HepG2 (cell line): ENCODE measurements around the gene FAM3A. TPM values are rescaled to one million over a fixed set of nuclear protein-coding genes. Genes with fewer than 3 reads are reported as not detected.

Experiments
- BHLHE40 ChIP-seq: IDR thresholded peaks from 2 replicates; pipeline ENCODE4 v1.6.1; 2011; ENCODE audit warnings: low read length, improper control_type of control experiment
- BRD4 ChIP-seq: sonication (generic); formaldehyde crosslinking; IDR thresholded peaks from 2 replicates; pipeline ENCODE4 v1.4.0; 2020; ENCODE audit warnings: missing genetic modification reagents
- GPN1 ChIP-seq: sonication (generic); formaldehyde crosslinking; IDR thresholded peaks from 2 replicates; pipeline ENCODE4 v1.5.1; 2020; ENCODE audit warnings: missing genetic modification reagents, borderline replicate concordance
- GTF2F1 ChIP-seq: fragments of 150-350 bp; IDR thresholded peaks from 2 replicates; pipeline ENCODE4 v1.6.1; 2014; ENCODE audit warnings: low read length
- HDAC6 ChIP-seq: fragments of 200-600 bp; sonication (generic); IDR thresholded peaks from 2 replicates; pipeline ENCODE4 v1.7.0; 2017; ENCODE audit warnings: mild to moderate bottlenecking, antibody characterized with exemption, low read length, low read depth
- HOXA5 ChIP-seq: sonication (generic); formaldehyde crosslinking; IDR thresholded peaks from 2 replicates; pipeline ENCODE4 v1.4.0; 2020; ENCODE audit warnings: missing genetic modification reagents
- SKI ChIP-seq: fragments of 450-650 bp; IDR thresholded peaks from one replicate; pipeline ENCODE4 v1.6.1; 2018; ENCODE audit warnings: mild to moderate bottlenecking; ENCODE audit not compliant: partially characterized antibody
- THAP11 ChIP-seq: IDR thresholded peaks from 2 replicates; pipeline ENCODE4 v1.6.1; 2016; ENCODE audit warnings: missing biosample characterization, missing genetic modification reagents
- ZNF224 ChIP-seq: sonication (generic); formaldehyde crosslinking; IDR thresholded peaks from 2 replicates; pipeline ENCODE4 v1.5.0; 2020; ENCODE audit warnings: mild to moderate bottlenecking, missing genetic modification reagents
- ZNF484 ChIP-seq: sonication (generic); formaldehyde crosslinking; IDR thresholded peaks from 2 replicates; pipeline ENCODE4 v1.5.1; 2020; ENCODE audit warnings: mild to moderate bottlenecking, low read depth, missing genetic modification reagents, borderline replicate concordance
- ZNF564 ChIP-seq: sonication (generic); formaldehyde crosslinking; IDR thresholded peaks from 2 replicates; pipeline ENCODE4 v1.8.1; 2023; ENCODE audit warnings: mild to moderate bottlenecking, missing genetic modification reagents
- ZSCAN29 ChIP-seq: sonication (generic); formaldehyde crosslinking; conservative IDR thresholded peaks from 2 replicates; pipeline ENCODE4 v1.4.0; 2020; ENCODE audit warnings: mild to moderate bottlenecking, missing genetic modification reagents
- polyA plus RNA-seq, 8 experiments: library from polyadenylated mRNA; depleted of rRNA in 3 of 8; stranded (reverse) in 7 of 8; unstranded in 1 of 8; fragments of >200 nt; fragmentation: Illumina TruSeq in 4 of 8; extraction: Trizol in 4 of 8; gene quantifications; 2 replicates each; pipeline versions ENCODE4 v1.2.1 to v1.2.3, GENCODE V29; 2011 to 2016; ENCODE audit warnings: low read depth in 4 of 8, missing spikeins in 1 of 8, mixed read lengths in 1 of 8; ENCODE audit not compliant: insufficient read depth in 1 of 8
- total RNA-seq, 5 experiments: library from RNA; depleted of rRNA; stranded (reverse); fragments of >200 nt; fragmentation: Illumina TruSeq; extraction: Trizol; gene quantifications; 2 replicates each; pipeline ENCODE4 v1.2.3, GENCODE V29; 2016; ENCODE audit warnings: low read depth in 1 of 5
- TF ChIP-seq, protein P1 (sequence below): sonication (generic); formaldehyde crosslinking; IDR thresholded peaks from 2 replicates; pipeline ENCODE4 v1.5.1; 2020; ENCODE audit warnings: missing genetic modification reagents, mild to moderate bottlenecking, borderline replicate concordance
- TF ChIP-seq, protein P2 (sequence below): sonication (generic); formaldehyde crosslinking; IDR thresholded peaks from 2 replicates; pipeline ENCODE4 v1.4.0; 2020; ENCODE audit warnings: missing genetic modification reagents
- TF ChIP-seq, protein P3 (sequence below): sonication (generic); formaldehyde crosslinking; IDR thresholded peaks from 2 replicates; pipeline ENCODE4; 2020; ENCODE audit warnings: missing genetic modification reagents, mild to moderate bottlenecking, borderline replicate concordance
- TF ChIP-seq, protein P4 (sequence below): sonication (generic); formaldehyde crosslinking; IDR thresholded peaks from 2 replicates; pipeline ENCODE4 v1.9.0; 2021; ENCODE audit warnings: missing genetic modification reagents, borderline replicate concordance
- TF ChIP-seq, protein P5 (sequence below): sonication (generic); formaldehyde crosslinking; IDR thresholded peaks from 2 replicates; pipeline ENCODE4 v1.4.0; 2020; ENCODE audit warnings: low read depth, mild to moderate bottlenecking, missing genetic modification reagents

The FAM3A gene
- total and polyA plus RNA-seq, 2 of the 13 experiments (the other 11 are each of a cell fraction or from before 2014, with no cell fraction given), result 11.2 to 22.7 TPM

DNA sequence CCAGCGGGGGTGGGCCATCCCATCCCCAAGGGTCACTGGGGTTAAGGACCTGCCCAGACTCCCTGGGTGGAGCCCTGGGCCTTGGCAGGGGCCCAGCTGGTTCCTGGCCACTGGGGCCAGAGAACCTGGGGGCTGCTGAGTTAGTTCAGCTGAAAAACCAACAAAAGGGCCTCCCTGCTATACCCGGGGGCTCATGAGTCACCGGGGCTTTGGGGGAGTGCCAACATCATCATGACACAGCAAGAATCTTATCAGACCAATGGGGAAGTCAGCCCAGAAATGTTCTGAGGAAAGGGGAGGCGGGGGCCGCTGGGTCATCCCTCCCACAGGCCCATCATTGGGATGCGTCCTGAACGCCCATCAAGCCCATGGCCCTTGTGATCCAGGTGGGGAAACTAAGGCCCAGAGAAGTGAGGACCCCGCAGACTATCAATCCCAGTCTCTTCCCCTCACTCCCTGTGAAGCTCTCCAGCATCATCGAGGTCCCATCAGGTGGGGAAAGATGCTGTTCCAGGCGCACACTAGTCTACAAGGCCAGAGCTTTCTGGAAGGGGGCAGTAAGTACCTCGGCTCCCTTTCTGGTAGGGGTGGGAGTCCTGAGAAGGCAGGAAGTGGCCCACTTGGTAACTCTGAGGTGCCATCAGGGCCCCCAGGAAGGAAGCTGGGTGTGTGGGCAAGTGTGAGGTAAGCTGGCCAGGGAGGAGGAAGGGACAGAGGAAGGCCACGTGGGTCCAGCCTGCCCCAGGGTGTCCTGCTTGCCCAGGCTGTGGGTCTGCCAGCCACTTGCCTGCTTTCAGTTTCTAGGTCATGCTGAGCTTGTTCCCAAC is 26.1 kb upstream of the FAM3A start (continued):
- TF ChIP-seq BRD4 (no peak), GTF2F1 (no peak), THAP11 (CRISPR knock-in tag) (0 out of 2 replicates have a peak, but pooled peaks have one; percentile 19), ZSCAN29 (CRISPR knock-in tag) (no peak; the same call in 1 of the 2 replicates), SKI (peak; percentile 34), BHLHE40 (no peak), ZNF224 (no peak), ZNF564 (CRISPR knock-in tag) (no peak), GPN1 (CRISPR knock-in tag) (no peak), ZNF484 (CRISPR knock-in tag) (no peak), HDAC6 (no peak), HOXA5 (peak; percentile 51; the same call in 1 of the 2 replicates)
- TF ChIP-seq, protein P1, sequence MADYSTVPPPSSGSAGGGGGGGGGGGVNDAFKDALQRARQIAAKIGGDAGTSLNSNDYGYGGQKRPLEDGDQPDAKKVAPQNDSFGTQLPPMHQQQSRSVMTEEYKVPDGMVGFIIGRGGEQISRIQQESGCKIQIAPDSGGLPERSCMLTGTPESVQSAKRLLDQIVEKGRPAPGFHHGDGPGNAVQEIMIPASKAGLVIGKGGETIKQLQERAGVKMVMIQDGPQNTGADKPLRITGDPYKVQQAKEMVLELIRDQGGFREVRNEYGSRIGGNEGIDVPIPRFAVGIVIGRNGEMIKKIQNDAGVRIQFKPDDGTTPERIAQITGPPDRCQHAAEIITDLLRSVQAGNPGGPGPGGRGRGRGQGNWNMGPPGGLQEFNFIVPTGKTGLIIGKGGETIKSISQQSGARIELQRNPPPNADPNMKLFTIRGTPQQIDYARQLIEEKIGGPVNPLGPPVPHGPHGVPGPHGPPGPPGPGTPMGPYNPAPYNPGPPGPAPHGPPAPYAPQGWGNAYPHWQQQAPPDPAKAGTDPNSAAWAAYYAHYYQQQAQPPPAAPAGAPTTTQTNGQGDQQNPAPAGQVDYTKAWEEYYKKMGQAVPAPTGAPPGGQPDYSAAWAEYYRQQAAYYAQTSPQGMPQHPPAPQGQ (CRISPR knock-in tag), result no peak
- TF ChIP-seq, protein P2, sequence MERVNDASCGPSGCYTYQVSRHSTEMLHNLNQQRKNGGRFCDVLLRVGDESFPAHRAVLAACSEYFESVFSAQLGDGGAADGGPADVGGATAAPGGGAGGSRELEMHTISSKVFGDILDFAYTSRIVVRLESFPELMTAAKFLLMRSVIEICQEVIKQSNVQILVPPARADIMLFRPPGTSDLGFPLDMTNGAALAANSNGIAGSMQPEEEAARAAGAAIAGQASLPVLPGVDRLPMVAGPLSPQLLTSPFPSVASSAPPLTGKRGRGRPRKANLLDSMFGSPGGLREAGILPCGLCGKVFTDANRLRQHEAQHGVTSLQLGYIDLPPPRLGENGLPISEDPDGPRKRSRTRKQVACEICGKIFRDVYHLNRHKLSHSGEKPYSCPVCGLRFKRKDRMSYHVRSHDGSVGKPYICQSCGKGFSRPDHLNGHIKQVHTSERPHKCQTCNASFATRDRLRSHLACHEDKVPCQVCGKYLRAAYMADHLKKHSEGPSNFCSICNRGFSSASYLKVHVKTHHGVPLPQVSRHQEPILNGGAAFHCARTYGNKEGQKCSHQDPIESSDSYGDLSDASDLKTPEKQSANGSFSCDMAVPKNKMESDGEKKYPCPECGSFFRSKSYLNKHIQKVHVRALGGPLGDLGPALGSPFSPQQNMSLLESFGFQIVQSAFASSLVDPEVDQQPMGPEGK (CRISPR knock-in tag), result peak; percentile 97
- TF ChIP-seq, protein P3, sequence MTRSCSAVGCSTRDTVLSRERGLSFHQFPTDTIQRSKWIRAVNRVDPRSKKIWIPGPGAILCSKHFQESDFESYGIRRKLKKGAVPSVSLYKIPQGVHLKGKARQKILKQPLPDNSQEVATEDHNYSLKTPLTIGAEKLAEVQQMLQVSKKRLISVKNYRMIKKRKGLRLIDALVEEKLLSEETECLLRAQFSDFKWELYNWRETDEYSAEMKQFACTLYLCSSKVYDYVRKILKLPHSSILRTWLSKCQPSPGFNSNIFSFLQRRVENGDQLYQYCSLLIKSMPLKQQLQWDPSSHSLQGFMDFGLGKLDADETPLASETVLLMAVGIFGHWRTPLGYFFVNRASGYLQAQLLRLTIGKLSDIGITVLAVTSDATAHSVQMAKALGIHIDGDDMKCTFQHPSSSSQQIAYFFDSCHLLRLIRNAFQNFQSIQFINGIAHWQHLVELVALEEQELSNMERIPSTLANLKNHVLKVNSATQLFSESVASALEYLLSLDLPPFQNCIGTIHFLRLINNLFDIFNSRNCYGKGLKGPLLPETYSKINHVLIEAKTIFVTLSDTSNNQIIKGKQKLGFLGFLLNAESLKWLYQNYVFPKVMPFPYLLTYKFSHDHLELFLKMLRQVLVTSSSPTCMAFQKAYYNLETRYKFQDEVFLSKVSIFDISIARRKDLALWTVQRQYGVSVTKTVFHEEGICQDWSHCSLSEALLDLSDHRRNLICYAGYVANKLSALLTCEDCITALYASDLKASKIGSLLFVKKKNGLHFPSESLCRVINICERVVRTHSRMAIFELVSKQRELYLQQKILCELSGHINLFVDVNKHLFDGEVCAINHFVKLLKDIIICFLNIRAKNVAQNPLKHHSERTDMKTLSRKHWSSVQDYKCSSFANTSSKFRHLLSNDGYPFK (CRISPR knock-in tag), result no peak
- TF ChIP-seq, protein P4, sequence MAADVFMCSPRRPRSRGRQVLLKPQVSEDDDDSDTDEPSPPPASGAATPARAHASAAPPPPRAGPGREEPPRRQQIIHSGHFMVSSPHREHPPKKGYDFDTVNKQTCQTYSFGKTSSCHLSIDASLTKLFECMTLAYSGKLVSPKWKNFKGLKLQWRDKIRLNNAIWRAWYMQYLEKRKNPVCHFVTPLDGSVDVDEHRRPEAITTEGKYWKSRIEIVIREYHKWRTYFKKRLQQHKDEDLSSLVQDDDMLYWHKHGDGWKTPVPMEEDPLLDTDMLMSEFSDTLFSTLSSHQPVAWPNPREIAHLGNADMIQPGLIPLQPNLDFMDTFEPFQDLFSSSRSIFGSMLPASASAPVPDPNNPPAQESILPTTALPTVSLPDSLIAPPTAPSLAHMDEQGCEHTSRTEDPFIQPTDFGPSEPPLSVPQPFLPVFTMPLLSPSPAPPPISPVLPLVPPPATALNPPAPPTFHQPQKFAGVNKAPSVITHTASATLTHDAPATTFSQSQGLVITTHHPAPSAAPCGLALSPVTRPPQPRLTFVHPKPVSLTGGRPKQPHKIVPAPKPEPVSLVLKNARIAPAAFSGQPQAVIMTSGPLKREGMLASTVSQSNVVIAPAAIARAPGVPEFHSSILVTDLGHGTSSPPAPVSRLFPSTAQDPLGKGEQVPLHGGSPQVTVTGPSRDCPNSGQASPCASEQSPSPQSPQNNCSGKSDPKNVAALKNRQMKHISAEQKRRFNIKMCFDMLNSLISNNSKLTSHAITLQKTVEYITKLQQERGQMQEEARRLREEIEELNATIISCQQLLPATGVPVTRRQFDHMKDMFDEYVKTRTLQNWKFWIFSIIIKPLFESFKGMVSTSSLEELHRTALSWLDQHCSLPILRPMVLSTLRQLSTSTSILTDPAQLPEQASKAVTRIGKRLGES (CRISPR knock-in tag), result no peak
- TF ChIP-seq, protein P5, sequence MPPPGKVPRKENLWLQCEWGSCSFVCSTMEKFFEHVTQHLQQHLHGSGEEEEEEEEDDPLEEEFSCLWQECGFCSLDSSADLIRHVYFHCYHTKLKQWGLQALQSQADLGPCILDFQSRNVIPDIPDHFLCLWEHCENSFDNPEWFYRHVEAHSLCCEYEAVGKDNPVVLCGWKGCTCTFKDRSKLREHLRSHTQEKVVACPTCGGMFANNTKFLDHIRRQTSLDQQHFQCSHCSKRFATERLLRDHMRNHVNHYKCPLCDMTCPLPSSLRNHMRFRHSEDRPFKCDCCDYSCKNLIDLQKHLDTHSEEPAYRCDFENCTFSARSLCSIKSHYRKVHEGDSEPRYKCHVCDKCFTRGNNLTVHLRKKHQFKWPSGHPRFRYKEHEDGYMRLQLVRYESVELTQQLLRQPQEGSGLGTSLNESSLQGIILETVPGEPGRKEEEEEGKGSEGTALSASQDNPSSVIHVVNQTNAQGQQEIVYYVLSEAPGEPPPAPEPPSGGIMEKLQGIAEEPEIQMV, result no peak
